GM19099 (cell line): ENCODE results near the gene CSNK1G2.
A peak's percentile ranks its signal among the peaks of the same experiment; 100 is the strongest.

ENCODE experiments used
- POLR2A ChIP-seq: IDR thresholded peaks from 3 replicates; pipeline ENCODE4 v1.6.1; 2011; ENCODE audit warnings: low read depth; ENCODE audit not compliant: insufficient read length; ENCODE audit errors: extremely low read depth

The CSNK1G2 gene

DNA sequence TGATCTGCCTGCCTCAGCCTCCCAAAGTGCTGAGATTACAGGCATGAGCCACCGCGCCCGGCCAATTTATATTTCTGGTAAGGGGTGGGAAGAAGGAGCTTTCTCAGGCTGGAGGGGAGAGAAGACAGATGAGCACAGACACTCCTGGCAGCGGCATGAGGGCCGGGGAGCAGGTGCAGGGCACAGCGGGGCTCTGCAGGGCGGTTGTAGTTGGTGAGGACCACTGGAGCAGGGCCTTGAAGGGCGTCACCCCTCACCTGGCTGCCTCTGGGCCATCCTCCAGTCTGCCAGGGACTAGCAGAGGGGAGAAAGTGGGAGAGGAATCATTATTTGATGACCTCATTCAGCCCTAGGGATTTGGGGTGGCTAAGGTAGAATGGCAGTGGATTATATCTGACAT, 8.6 kb upstream of the CSNK1G2 start:
- no peak for TF ChIP-seq POLR2A

DNA sequence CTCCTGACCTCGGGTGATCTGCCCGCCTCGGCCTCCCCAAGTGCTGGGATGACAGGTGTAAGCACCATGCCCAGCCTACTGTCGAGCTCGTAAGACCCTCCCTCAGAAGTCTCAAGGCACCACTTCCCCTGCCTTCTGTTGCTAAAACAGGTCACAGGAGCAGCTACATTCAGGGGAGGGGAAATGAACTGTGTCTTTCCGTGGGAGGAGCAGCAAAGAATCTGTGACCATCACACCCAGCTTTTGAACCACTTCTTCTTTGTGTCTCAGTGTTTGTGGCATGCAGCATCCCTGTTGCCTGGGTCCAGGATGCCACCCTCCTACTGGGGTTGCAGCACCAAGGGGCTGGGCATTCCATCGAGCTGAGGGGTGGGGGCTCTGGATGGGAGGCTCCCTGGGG, 7.7 kb upstream of the CSNK1G2 start:
- TF ChIP-seq POLR2A = no peak

DNA sequence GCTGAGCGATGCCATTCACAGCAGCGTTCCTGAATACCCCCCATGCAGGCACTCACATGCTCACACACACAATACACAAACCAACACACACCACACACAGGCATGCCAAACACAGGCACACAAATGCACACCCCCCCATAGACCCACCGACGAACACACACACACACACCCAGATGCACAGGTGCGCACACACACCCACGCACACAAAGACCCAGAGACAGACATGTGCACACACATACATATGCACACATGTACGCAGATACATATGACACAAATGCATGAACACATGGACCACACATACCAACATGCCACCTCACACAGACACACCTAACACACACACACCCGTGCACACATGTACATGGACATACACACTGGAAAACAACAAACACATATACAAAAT, 7.0 kb upstream of the CSNK1G2 start:
- TF ChIP-seq POLR2A = no peak

DNA sequence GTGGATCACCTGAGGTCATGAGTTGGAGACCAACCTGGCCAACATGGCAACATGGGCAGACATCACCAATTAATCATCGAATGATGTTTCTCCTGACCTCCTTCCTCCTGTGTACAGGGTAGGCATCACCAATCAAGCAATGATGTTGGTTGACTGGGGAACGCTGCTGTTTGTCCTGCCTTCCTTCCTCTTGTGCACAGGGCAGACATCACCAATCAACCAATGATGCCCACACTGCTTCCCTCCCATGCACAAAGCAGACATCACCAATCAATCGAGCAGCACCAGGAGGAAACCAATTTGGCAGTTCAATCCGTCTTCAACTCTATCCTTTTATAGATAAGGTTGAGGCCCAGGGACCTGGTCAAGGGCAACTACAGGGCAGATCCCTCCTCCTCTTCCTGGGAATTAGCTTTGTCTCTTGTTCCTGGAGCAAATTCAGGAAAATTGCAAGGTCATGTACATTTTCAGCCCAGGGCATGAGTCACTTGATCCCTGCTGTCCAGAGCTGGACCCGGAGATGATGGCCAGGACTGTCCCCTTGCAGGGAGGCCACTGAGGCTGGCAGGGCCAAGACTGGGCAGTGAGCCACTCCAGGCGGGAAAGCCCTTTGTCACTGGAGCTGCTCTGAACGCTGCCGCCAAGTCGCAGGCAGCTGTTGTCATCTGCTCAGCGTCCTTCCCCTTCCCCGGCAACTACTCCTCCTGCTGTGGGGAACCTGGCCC, 5.3 kb upstream of the CSNK1G2 start:
- TF ChIP-seq POLR2A = no peak

DNA sequence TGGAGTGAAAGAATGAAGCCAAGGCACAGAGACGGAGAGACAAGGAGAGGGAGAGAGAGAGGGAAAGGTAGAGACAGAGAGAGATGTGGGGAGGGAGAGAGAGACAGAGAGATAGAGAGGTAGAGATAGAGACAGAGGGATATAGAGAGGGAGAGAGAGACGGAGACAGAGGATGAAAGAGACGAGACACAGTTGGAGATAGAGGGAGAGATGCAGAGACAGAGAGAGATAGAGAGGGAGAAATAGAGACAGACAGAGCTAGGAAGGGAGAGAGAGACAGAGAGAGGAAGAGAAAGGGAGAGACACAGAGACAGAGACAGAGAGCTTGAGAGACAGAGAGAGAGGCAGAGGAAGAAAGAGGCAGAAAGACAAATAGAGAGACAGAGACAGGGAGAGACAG, 4.5 kb upstream of the CSNK1G2 start:
- no peak for TF ChIP-seq POLR2A

DNA sequence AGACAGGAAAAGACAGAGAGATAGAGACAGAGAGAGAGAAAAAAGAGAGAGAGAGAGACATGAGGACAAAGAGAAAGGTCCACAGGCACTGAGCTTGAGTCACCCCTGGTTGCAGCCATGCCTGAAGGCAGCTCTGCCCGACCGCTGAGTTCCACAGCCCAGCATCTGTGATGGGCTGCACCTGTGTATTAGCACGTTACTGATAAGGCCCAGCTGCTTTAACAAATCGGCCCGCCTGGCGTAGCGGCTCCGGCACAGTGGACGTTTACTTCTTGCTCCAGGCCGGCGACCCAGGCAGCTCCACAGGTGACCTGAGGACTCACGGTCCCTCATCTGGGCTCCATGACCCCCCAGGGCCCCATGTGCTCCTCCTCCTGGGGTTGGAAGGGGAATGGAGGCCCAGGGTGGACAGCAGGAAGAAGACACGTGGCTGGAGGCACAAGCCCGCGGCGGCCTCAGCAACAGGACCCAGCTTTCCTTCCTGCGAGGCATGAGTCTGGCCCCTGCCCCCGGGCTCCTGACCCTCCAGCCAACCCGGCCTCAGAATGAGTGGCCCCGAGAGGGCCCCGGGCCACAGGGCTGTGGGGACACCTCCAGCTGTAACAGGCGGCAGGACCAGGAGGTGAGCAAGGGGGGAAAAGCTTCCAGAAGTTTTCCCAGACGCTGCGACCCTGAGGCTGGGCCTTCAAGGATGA, 3.9 kb upstream of the CSNK1G2 start:
- no peak for TF ChIP-seq POLR2A

DNA sequence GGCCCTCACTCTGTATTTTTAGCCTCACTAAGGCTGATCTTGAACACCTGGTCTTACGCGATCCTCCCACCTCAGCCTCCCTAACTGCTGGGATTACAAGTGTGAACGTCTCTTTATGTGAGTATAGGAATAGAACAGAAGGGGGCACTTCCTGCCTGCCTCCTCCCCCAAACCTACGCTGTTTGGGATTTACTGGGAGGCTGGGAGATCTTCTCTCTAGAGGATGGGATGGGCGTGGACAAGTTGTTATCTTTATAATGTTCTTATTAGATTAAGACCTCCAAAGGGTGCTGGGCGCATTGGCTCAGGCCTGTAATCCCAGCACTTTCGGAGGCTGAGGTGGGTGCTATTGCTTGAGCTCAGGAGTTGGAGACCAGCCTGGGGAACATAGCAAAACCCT, 2.9 kb upstream of the CSNK1G2 start:
- TF ChIP-seq POLR2A = no peak

DNA sequence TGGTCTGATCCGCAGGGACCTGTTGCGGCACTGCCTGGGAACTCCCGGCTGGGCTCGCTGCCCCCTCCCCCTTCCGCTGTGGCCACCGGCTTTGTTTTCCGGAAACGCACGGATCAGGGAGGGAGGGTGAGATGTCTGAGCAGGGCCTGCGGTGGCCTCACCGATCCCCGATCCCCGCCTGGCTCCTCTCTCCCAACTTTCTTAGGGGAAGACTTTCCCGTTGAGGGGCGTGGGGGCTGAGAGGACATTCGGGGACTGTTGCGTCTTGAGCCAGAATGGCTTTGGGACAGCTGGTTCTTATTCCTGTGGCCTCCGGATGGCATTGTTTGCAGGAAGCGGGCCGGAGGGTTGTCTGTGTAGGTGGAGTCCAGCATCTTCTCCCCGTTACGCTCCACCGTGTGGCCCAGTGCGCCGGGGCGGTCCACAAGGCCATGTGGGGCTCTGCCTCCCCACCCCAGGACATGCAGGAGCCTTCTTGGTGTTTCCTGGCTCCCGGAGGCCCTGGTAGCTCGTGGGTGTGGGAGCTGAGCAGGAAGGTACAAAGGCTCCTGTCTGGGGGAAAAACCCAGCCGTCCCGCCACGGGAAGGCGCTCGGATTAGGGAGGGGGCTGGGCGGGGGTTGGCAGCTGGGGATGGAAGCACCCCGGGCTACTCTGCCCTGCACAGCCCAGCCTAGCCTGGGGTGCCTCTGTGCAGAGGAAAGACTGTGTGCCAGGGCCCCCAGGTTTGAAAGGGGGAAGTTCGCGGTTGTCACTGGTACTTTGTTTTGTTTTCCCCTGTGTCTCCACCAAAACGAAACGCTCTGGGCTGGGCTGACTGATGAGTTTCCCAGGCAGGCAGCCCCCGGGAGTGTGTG, 1.3 kb downstream of the CSNK1G2 start:
- peak; percentile 41 for TF ChIP-seq POLR2A

DNA sequence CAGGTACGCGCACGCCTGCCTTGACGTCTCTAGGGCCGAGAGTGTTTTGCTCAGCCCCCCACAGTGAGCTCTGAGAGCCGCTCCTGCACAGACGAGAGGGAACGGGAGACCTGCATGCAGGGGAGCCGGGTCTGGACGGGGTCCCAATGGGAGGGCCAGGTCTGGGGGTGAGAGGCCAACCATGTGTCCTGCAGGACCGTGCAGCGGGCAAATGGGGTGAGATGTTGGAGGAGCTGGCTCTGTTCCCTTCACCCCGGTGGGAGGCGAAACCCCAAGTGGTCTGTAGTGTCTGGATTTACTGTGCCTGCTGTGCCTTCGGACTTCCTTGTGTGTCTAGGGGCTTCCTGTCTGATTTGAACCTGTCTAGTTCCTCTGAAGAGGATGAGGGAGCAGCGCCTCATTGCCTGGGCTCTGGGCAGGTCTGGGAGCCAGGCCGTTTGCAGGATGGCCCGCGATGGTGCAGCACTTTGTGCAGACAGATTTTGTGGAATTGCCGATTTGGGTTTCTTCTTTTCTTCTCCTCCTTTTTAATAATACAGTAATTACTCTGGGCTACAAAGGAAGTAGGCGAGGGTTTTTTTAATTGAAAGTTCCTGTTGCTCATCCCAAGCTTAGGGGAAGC, 2.1 kb downstream of the CSNK1G2 start:
- no peak for TF ChIP-seq POLR2A

DNA sequence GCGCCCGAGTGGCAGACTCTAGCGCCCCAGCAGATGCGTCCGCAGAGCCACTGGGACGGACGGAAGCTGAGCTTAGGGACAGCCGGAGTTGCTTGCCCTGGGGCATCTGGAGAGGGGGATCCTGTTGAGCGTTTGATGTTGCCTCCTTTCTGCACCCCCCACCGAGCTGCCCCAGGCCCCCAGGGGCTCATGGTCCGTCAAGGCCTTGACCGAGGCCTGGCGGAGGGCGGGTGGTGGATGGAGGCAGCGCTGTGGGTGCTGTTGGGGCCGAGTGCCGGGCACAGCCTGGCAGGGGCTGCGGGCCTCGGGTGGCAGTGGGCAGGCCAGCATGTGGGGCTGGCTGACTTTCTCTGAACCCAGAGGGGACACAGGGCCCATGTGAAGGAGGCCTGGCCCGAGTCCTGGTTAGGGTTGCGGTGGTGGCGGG, 2.7 kb downstream of the CSNK1G2 start:
- TF ChIP-seq POLR2A = no peak

DNA sequence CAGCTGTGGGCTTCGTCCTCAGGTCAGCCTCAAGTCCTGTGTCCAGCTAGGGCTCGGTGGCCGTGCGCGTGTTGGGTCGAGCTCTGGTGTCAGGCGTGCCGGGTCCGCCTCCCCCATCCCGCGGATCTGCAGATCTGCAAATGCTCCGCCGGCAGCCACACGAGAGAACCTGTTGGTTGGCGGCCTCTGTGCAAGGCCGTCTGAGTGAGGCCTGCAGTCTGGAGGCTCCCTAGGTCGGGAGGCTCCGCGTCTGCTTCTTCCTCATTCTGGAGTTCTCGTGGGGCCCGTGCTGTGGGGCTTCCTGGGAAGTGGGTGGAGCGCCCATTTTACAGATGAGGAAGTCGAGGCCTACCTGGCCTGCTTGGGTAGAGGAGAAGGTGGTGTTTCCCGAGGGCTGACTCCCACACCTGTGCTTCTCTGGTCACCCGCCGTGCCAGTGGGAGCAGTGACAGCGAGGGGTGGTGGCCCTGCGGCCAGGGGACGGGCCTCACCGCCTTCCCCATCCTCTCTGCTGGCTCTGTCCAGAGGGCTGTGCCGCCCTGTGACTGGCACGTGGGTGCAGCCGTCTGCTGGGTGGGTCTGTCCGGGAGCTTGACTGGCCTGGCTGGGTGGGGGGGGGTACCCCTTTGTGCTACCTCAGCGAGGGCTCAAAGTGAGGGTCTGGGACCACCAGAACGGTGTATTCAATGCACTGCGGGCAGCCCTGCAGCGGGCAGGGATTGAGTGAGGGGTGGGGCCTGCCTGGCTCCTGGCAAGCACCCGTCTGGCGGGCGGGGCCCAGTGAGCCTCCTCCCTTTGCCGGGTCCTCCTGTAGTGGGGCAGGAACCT, 3.3 kb downstream of the CSNK1G2 start:
- TF ChIP-seq POLR2A = no peak

DNA sequence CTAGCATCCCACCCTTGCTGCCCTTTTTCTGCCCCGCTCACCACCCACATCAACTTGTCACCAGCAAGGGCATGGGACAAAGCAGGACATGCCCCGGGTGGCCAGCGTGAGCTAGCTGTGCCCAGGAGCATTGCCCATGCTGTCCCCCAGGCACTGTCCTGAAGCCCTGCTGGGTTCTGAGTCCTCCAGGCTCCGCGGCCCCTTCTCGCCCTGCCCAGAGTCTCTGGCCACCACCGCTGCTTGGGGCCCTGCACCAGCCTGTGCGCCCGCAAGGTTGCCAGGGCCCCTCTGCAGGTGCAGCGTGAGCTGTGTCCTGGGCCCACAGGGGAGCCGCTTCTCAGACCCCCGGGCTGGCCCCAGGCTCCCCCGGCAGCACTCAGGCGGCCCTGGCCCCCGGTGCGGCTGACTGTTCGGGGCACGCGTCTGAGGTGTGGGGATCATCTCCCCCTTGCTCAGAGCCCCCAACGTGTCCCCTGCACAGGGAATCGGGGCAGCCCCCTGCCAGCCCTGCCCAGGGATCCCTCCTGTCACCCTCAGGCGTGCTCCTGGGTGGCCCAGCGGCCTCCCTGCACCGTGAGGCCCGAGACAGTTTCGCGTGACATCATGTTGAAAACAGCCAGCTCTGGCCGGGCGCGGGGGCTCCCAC, 4.1 kb downstream of the CSNK1G2 start:
- TF ChIP-seq POLR2A = no peak

DNA sequence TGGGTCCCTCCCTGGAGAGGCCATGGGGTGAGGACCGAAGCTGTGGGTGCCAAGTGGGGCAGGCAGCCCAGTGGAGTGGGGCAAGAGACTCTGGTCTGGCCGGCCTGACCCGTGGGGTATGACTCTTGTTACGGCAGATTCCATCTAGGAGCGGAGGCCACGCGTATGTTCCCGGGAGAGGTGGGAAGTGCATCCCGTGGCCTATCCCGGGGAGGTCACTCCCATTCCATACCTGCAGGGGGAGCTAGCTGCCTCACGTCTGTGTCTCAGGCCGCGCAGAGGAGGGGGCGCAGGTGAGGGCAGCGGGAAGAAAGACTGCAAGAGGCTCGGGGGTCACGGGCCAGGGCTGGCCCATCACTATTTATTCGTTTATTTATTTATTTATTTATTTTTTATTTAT, 4.9 kb downstream of the CSNK1G2 start:
- TF ChIP-seq POLR2A = no peak

DNA sequence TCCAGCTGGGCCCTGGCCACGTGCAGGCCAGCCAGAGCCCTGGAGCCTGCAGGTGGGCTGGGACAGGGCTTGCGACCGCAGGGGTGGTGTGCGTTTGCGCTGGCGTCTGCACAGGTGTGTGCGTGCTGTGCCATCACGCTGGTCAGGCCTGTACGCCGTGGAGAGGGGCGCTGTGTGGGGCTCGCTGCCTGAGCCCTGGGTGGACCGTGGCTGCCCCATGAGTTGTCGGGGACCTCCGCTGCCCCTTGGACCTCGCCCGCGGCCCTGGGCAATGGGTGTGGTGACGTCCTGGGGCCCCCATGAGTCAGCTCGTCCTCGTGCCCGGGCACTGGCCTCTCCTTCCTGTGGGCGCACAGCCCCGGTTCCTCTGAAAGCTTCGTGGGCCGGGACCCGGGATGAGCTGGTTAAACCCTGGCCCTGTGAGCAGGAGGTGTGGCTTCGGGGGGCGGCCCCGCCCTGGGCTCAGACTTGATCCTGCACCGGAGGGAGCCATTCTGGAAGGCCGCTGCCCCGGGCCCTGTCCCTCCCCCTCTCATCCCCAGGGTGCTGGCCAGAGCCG, 6.8 kb downstream of the CSNK1G2 start:
- no peak for TF ChIP-seq POLR2A
